T-cell (primary cell): ENCODE data around the gene MFAP5. TPM values are rescaled to one million over a fixed set of nuclear protein-coding genes. Genes with fewer than 3 reads are reported as not detected.
"Not testable (repeated sequence)": the region's sequence is repeated elsewhere in the genome, so short reads cannot be mapped to it uniquely, and the experiment has no call there.

Source experiments
- ATAC-seq, 4 experiments: fragments of 200-7000 bp in 3 of 4; fragments of 150-1000 bp in 1 of 4; cut with Tn5 transposase; replicated peaks in 1 of 4; 1 replicate in 3 of 4; 2 replicates in 1 of 4; pipeline ENCODE4 v1.10.0; 2021; ENCODE audit warnings: moderate library complexity in 3 of 4, mild to moderate bottlenecking in 2 of 4, moderate number of reproducible peaks in 1 of 4
- CTCF ChIA-PET, 2 donors: fragments of 300-600 bp; sonication (Branson Sonifier 250); formaldehyde crosslinking; loops; one replicate each; lab custom pipeline; 2022; ENCODE audit warnings: antibody characterized with exemption in 2 of 2; lab: Charles Lee
- POLR2A ChIA-PET, 2 donors: fragments of 300-600 bp; sonication (Branson Sonifier 250); formaldehyde crosslinking; loops; one replicate each; lab custom pipeline; 2022; ENCODE audit warnings: antibody characterized with exemption in 2 of 2; lab: Charles Lee
- DNase-seq, 35 experiments: peaks; one replicate each; pipeline versions ENCODE4 v3.0.0 to v3.0.0-alpha.2; 2013 to 2023
- H3K27ac ChIP-seq: one replicate; pipeline ENCODE4 v1.5.1; 2013; ENCODE audit warnings: low read length
- H3K27me3 ChIP-seq, 2 experiments: replicated peaks in 1 of 2; 1 replicate in 1 of 2; 2 replicates in 1 of 2; pipeline versions ENCODE4 v1.6.1 to v1.7.0; 2013; ENCODE audit warnings: low read length in 1 of 2, mixed read lengths in 1 of 2; ENCODE audit not compliant: control insufficient read depth in 2 of 2, insufficient read depth in 2 of 2; ENCODE audit errors: extremely low read depth in 1 of 2
- H3K36me3 ChIP-seq, 2 donors: 1 replicate in 1 of 2; 2 replicates in 1 of 2; pipeline versions ENCODE4 v1.6.1 to v1.7.0; 2013; ENCODE audit warnings: low read length in 1 of 2; ENCODE audit not compliant: control insufficient read depth in 2 of 2, insufficient read depth in 1 of 2; ENCODE audit errors: extremely low read depth in 1 of 2
- H3K4me1 ChIP-seq, 2 experiments: 1 replicate in 1 of 2; 2 replicates in 1 of 2; pipeline versions ENCODE4 v1.6.1 to v1.7.0; 2013; ENCODE audit warnings: low read length in 2 of 2, mixed read lengths in 1 of 2; ENCODE audit not compliant: insufficient read depth in 2 of 2, control insufficient read depth in 1 of 2; ENCODE audit errors: extremely low read depth in 1 of 2
- H3K4me3 ChIP-seq, 2 donors: 1 replicate in 1 of 2; 2 replicates in 1 of 2; pipeline versions ENCODE4 v1.5.1 to v1.7.0; 2013; ENCODE audit warnings: mild to moderate bottlenecking in 2 of 2, low read length in 1 of 2, moderate library complexity in 1 of 2; ENCODE audit not compliant: control insufficient read depth in 1 of 2; ENCODE audit errors: extremely low read depth in 1 of 2
- H3K9me3 ChIP-seq: 2 replicates; pipeline ENCODE4 v1.7.0; 2013
- H3K27ac Mint-ChIP-seq, 2 donors: one replicate each; pipeline ENCODE4 v1.8.0; 2020 to 2021; ENCODE audit warnings: mild to moderate bottlenecking in 2 of 2, mixed read lengths in 2 of 2
- H3K27me3 Mint-ChIP-seq, 2 donors: one replicate each; pipeline ENCODE4 v1.8.0; 2021 to 2022; ENCODE audit warnings: mixed read lengths in 2 of 2
- H3K36me3 Mint-ChIP-seq: one replicate; pipeline ENCODE4 v1.8.0; 2021; ENCODE audit warnings: mixed read lengths
- H3K4me1 Mint-ChIP-seq, 3 donors: one replicate each; pipeline ENCODE4 v1.8.0; 2020 to 2022; ENCODE audit warnings: mixed read lengths in 3 of 3, mild to moderate bottlenecking in 1 of 3
- H3K4me3 Mint-ChIP-seq, 3 donors: one replicate each; pipeline ENCODE4 v1.8.0; 2020 to 2022; ENCODE audit warnings: mild to moderate bottlenecking in 3 of 3, mixed read lengths in 3 of 3, moderate library complexity in 3 of 3
- H3K9me3 Mint-ChIP-seq, 3 donors: one replicate each; pipeline ENCODE4 v1.8.0; 2020 to 2022; ENCODE audit warnings: mixed read lengths in 3 of 3
- WGBS: methylation state at CpG from one replicate; pipeline ENCODE4 v1.1.5; 2013; ENCODE audit warnings: missing lambda C conversion rate; ENCODE audit not compliant: insufficient coverage; 5-methylcytosine and 5-hydroxymethylcytosine counted together
- total RNA-seq, 35 experiments: library from RNA in 6 of 35; stranded (reverse) in 6 of 35; fragments of 120-200 nt in 1 of 35; gene quantifications; one replicate each; pipeline versions ENCODE4 v1.2.1 to v1.2.4 and lab custom pipeline; 2013 to 2026

The MFAP5 gene
- total RNA-seq, 5 donors from 2014 or later (not counting 1 experiment from before 2014, with no cell fraction given) = not detected

- H3K27me3 ChIP-seq = no peaks in the 10 kb centered on the region
- H3K27ac ChIP-seq = no peak overlapping the region
- Mint-ChIP-seq H3K4me1 (no peaks in the 10 kb centered on the region), H3K9me3 (no peaks in the 10 kb centered on the region), H3K4me3 (no peak overlapping the region), H3K27me3 (no peaks in the 10 kb centered on the region), H3K27ac (no peak overlapping the region), H3K36me3 (no peaks in the 10 kb centered on the region)
- no peaks in the 10 kb centered on the region for H3K4me1 ChIP-seq
- ATAC-seq (no peak), DNase-seq (no peak)
- ChIA-PET POLR2A (interaction anchor here in 1 of 2 donors (0.7 kb wide), 1 partner anchor 869 kb away, joined by 3 read pairs; no protein-coding TSS in a partner anchor), CTCF (no interaction called here)
- H3K36me3 ChIP-seq = no peaks in the 10 kb centered on the region
- WGBS = 94% methylated on average over 6 of the region's 6 CpGs
- no peak overlapping the region for H3K4me3 ChIP-seq
- H3K9me3 ChIP-seq = no peaks in the 10 kb centered on the region
Observed at GRCh38 chr12:8615206-8615605, 47.4 kb downstream of the MFAP5 start.

- CTCF ChIA-PET, H3K36me3 ChIP-seq, H3K27me3 ChIP-seq, POLR2A ChIA-PET, H3K9me3 Mint-ChIP-seq, H3K4me1 ChIP-seq, H3K36me3 Mint-ChIP-seq, H3K27me3 Mint-ChIP-seq, H3K27ac ChIP-seq, ATAC-seq, H3K4me3 ChIP-seq, H3K27ac Mint-ChIP-seq, H3K4me3 Mint-ChIP-seq, DNase-seq, H3K9me3 ChIP-seq, H3K4me1 Mint-ChIP-seq: not testable (repeated sequence)
- no CpG with 5 or more reads among the region's 1 CpG for WGBS
Observed at GRCh38 chr12:8613881-8614280, 48.7 kb downstream of the MFAP5 start.

- Mint-ChIP-seq H3K4me3 (no peak within 1 kb of the TSS), H3K36me3 (no peaks in the 10 kb centered on the region), H3K27ac (no peak within 1 kb of the TSS), H3K4me1 (peaks cover 11% of the 10 kb centered on the region in 3 donors), H3K27me3 (peaks cover 0 to 2% of the 10 kb centered on the region in 2 donors), H3K9me3 (no peaks in the 10 kb centered on the region)
- DNase-seq = no peak
- no peak for ATAC-seq
- ChIA-PET POLR2A (interaction anchor here in 1 of 2 donors (0.6 kb wide), 1 partner anchor 20 kb away, joined by 4 read pairs; no protein-coding TSS in a partner anchor), CTCF (interaction anchor here in 1 of 2 donors (1.2 to 3.5 kb wide), 2 partner anchors 27 to 68 kb away, joined by 3 to 8 read pairs; no protein-coding TSS in a partner anchor)
- no peaks in the 10 kb centered on the region for H3K36me3 ChIP-seq
- no peaks in the 10 kb centered on the region for H3K27me3 ChIP-seq
- H3K4me3 ChIP-seq = no peak within 1 kb of the TSS
- 29% methylated on average over 1 of the region's 2 CpGs for WGBS
- H3K4me1 ChIP-seq = peaks cover 0 to 4% of the 10 kb centered on the region in 2 experiments
- no peaks in the 10 kb centered on the region for H3K9me3 ChIP-seq
- H3K27ac ChIP-seq = no peak within 1 kb of the TSS
Observed at GRCh38 chr12:8612629-8613028, 50.0 kb downstream of the MFAP5 start, which contains the start of gene AICDA. Gene AICDA, minus strand, starts transcription at chr12:8612859. Its CDS starts 92 bp downstream, at chr12:8612767.

- DNase-seq (peak in 1 of 35 experiments; percentile 34), ATAC-seq (peak in 1 of 4 experiments; percentile 36)
- POLR2A ChIA-PET = interaction anchor here (0.6 kb wide), 2 partner anchors 19 to 501 kb away, joined by 3 to 9 read pairs; no protein-coding TSS in a partner anchor
- Histone ChIP-seq H3K27ac (no peak overlapping the region), H3K36me3 (no peaks in the 10 kb centered on the region), H3K27me3 (peaks cover 0 to 9% of the 10 kb centered on the region in 2 experiments), H3K4me1 (peaks cover 0 to 4% of the 10 kb centered on the region in 2 experiments), H3K9me3 (no peaks in the 10 kb centered on the region), H3K4me3 (no peak overlapping the region)
- Mint-ChIP-seq H3K27me3 (peaks cover 5 to 9% of the 10 kb centered on the region in 2 donors), H3K9me3 (no peaks in the 10 kb centered on the region), H3K4me3 (peak overlapping the region; percentile 47 to 75 (median 64)), H3K27ac (no peak overlapping the region), H3K36me3 (no peaks in the 10 kb centered on the region), H3K4me1 (peaks cover 11% of the 10 kb centered on the region in 3 donors)
- CTCF ChIA-PET = interaction anchor here (0.6 to 2.1 kb wide), 7 partner anchors 35 to 280 kb away, joined by 3 to 14 read pairs (median 4); no protein-coding TSS in a partner anchor
- WGBS = no CpG with 5 or more reads among the region's 5 CpGs
Observed at GRCh38 chr12:8609061-8609570, 53.5 kb downstream of the MFAP5 start.

GRCh38 chr12:8606890-8607289 is 55.7 kb downstream of the MFAP5 start:
- no peak overlapping the region for H3K27ac ChIP-seq
- ATAC-seq (no peak), DNase-seq (no peak)
- POLR2A ChIA-PET = no interaction called here
- H3K4me3 ChIP-seq = no peak overlapping the region
- H3K4me1 ChIP-seq = peaks cover 0 to 4% of the 10 kb centered on the region in 2 experiments
- Mint-ChIP-seq H3K9me3 (no peaks in the 10 kb centered on the region), H3K27ac (no peak overlapping the region), H3K36me3 (no peaks in the 10 kb centered on the region), H3K4me3 (no peak overlapping the region), H3K4me1 (peaks cover 11% of the 10 kb centered on the region in 3 donors), H3K27me3 (peaks cover 10 to 15% of the 10 kb centered on the region in 2 donors)
- H3K36me3 ChIP-seq = no peaks in the 10 kb centered on the region
- peaks cover 0 to 9% of the 10 kb centered on the region in 2 experiments for H3K27me3 ChIP-seq
- 95% methylated on average over 6 of the region's 6 CpGs for WGBS
- no peaks in the 10 kb centered on the region for H3K9me3 ChIP-seq
- CTCF ChIA-PET = no interaction called here

- ChIA-PET POLR2A (no interaction called here), CTCF (no interaction called here)
- no peak overlapping the region for H3K27ac ChIP-seq
- ATAC-seq = no peak
- no peak for DNase-seq
- peaks cover 0 to 4% of the 10 kb centered on the region in 2 experiments for H3K4me1 ChIP-seq
- no peaks in the 10 kb centered on the region for H3K36me3 ChIP-seq
- H3K4me3 ChIP-seq = no peak overlapping the region
- Mint-ChIP-seq H3K4me3 (no peak overlapping the region), H3K27me3 (peaks cover 10 to 15% of the 10 kb centered on the region in 2 donors), H3K4me1 (peaks cover 11% of the 10 kb centered on the region in 3 donors), H3K36me3 (no peaks in the 10 kb centered on the region), H3K9me3 (no peaks in the 10 kb centered on the region), H3K27ac (no peak overlapping the region)
- H3K27me3 ChIP-seq = peaks cover 0 to 9% of the 10 kb centered on the region in 2 experiments
- no peaks in the 10 kb centered on the region for H3K9me3 ChIP-seq
- 95% methylated on average over 30 of the region's 30 CpGs for WGBS
Observed at GRCh38 chr12:8605057-8605456, 57.6 kb downstream of the MFAP5 start.
